Measurements from ENCODE around the gene AUTS2.

The AUTS2 gene

GRCh38 chr7:70389531-70390151 is 791.4 kb downstream of the AUTS2 start:
- in situ Hi-C loops (cut with MboI; ENCODE audit: low sequenced_read_pairs) = no loop called here

- in situ Hi-C loops (cut with MboI; ENCODE audit: low sequenced_read_pairs) = no loop called here
These were observed 792.0 kb downstream of the AUTS2 start for GRCh38 chr7:70390251-70390650.

- in situ Hi-C loops (cut with MboI; ENCODE audit: low sequenced_read_pairs) = no loop called here
These were observed 794.1 kb downstream of the AUTS2 start for GRCh38 chr7:70392256-70392876.

GRCh38 chr7:70392877-70393435 is 794.7 kb downstream of the AUTS2 start:
- in situ Hi-C loops (cut with MboI; ENCODE audit: low sequenced_read_pairs) = no loop called here

GRCh38 chr7:70393956-70394355 is 795.7 kb downstream of the AUTS2 start:
- in situ Hi-C loops (cut with MboI; ENCODE audit: low sequenced_read_pairs) = no loop called here

- in situ Hi-C loops (cut with MboI; ENCODE audit: low sequenced_read_pairs) = no loop called here
These were observed 802.6 kb downstream of the AUTS2 start for GRCh38 chr7:70400829-70401380.

- in situ Hi-C loops (cut with MboI; ENCODE audit: low sequenced_read_pairs) = no loop called here
These were observed 803.8 kb downstream of the AUTS2 start for GRCh38 chr7:70402069-70402468.

GRCh38 chr7:70405241-70405640 is 807.0 kb downstream of the AUTS2 start:
- in situ Hi-C loops (cut with MboI; ENCODE audit: low sequenced_read_pairs) = no loop called here

- in situ Hi-C loops (cut with MboI; ENCODE audit: low sequenced_read_pairs) = no loop called here
These were observed 808.1 kb downstream of the AUTS2 start for GRCh38 chr7:70406186-70406949.

GRCh38 chr7:70406950-70407209 is 808.6 kb downstream of the AUTS2 start:
- in situ Hi-C loops (cut with MboI; ENCODE audit: low sequenced_read_pairs) = no loop called here

GRCh38 chr7:70408477-70408876 is 810.2 kb downstream of the AUTS2 start:
- in situ Hi-C loops (cut with MboI; ENCODE audit: low sequenced_read_pairs) = no loop called here

- in situ Hi-C loops (cut with MboI; ENCODE audit: low sequenced_read_pairs) = no loop called here
These were observed 810.6 kb downstream of the AUTS2 start for GRCh38 chr7:70408891-70409290.

GRCh38 chr7:70410134-70410750 is 812.0 kb downstream of the AUTS2 start:
- in situ Hi-C loops (cut with MboI; ENCODE audit: low sequenced_read_pairs) = no loop called here

GRCh38 chr7:70414368-70414767 is 816.1 kb downstream of the AUTS2 start:
- in situ Hi-C loops (cut with MboI; ENCODE audit: low sequenced_read_pairs) = no loop called here

- in situ Hi-C loops (cut with MboI; ENCODE audit: low sequenced_read_pairs) = no loop called here
These were observed 817.1 kb downstream of the AUTS2 start for GRCh38 chr7:70415179-70415972.

GRCh38 chr7:70416347-70416985 is 818.2 kb downstream of the AUTS2 start:
- in situ Hi-C loops (cut with MboI; ENCODE audit: low sequenced_read_pairs) = no loop called here

- in situ Hi-C loops (cut with MboI; ENCODE audit: low sequenced_read_pairs) = no loop called here
These were observed 818.8 kb downstream of the AUTS2 start for GRCh38 chr7:70416986-70417655.

- in situ Hi-C loops (cut with MboI; ENCODE audit: low sequenced_read_pairs) = no loop called here
These were observed 821.5 kb downstream of the AUTS2 start for GRCh38 chr7:70419526-70420380.

GRCh38 chr7:70420381-70420662 is 822.0 kb downstream of the AUTS2 start:
- in situ Hi-C loops (cut with MboI; ENCODE audit: low sequenced_read_pairs) = no loop called here
